ENCODE results near the gene SLC39A9. TPM values are rescaled to one million over a fixed set of nuclear protein-coding genes. Genes with fewer than 3 reads are reported as not detected.

The SLC39A9 gene
- total RNA-seq, 1 experiment from 2014 or later = 63.4 TPM

GRCh38 chr14:69485701-69486100 is 87.2 kb downstream of the SLC39A9 start:
- H3K27me3 ChIP-seq (ENCODE audit: control insufficient read depth, insufficient read depth, low read length) = peaks cover 2% of the 10 kb centered on the region; the same call in 1 of the 2 replicates
- ATAC-seq = no peak
- intact Hi-C loops (cut with micrococcal nuclease; ENCODE audit: unreplicated experiment) = no loop called here

GRCh38 chr14:69487226-69487625 is 88.7 kb downstream of the SLC39A9 start:
- Histone ChIP-seq H3K4me1 (ENCODE audit: control insufficient read depth, insufficient read depth, low read length) (no peaks in the 10 kb centered on the region), H3K27ac (ENCODE audit: low read length) (no peak overlapping the region), H3K27me3 (ENCODE audit: control insufficient read depth, insufficient read depth, low read length) (peaks cover 2% of the 10 kb centered on the region; the same call in 1 of the 2 replicates), H3K36me3 (ENCODE audit: control insufficient read depth, insufficient read depth, low read length) (no peaks in the 10 kb centered on the region), H3K9me3 (ENCODE audit: control insufficient read depth, insufficient read depth, low read depth, low read length) (no peaks in the 10 kb centered on the region), H3K4me3 (ENCODE audit: low read depth in 2 of 2, low read length in 2 of 2) (no peak overlapping the region)
- no peak for TF ChIP-seq REST (IDR thresholded peaks at IDR 0.05; ENCODE audit: insufficient read depth in 1 of 2, low read depth in 2 of 2, low read length in 1 of 2)
- TF ChIP-seq SIN3A (IDR thresholded peaks at IDR 0.05; ENCODE audit: borderline replicate concordance, insufficient read depth, low read depth, low read length) = no peak
- TF ChIP-seq TCF7L2 (IDR thresholded peaks at IDR 0.05; ENCODE audit: low read depth, low read length) = no peak
- TF ChIP-seq CTCF (IDR thresholded peaks at IDR 0.05) = no peak
- TF ChIP-seq POLR2AphosphoS5 (IDR thresholded peaks at IDR 0.05; ENCODE audit: low read depth, low read length) = no peak
- ATAC-seq (no peak), DNase-seq (ENCODE audit: low read depth, low spot score) (no peak)
- intact Hi-C loops (cut with micrococcal nuclease; ENCODE audit: unreplicated experiment) = no loop called here
- BruUV-seq (replicated peaks) = no TSS peak
- ChIA-PET POLR2A (interaction anchor here (0.6 kb wide), 1 partner anchor 103 kb away, joined by 3 read pairs; no protein-coding TSS in a partner anchor), CTCF (no interaction called here)
- in situ Hi-C loops (cut with HindIII; ENCODE audit: low pct_unique_long_range_greater_than_20kb, low sequenced_read_pairs) = no loop called here

More at GRCh38 chr14:69485701-69486100, 87.2 kb downstream of the SLC39A9 start:
- TF ChIP-seq TCF7L2 (IDR thresholded peaks at IDR 0.05; ENCODE audit: low read depth, low read length) (no peak), SIN3A (IDR thresholded peaks at IDR 0.05; ENCODE audit: borderline replicate concordance, insufficient read depth, low read depth, low read length) (no peak), REST (IDR thresholded peaks at IDR 0.05; ENCODE audit: insufficient read depth in 1 of 2, low read depth in 2 of 2, low read length in 1 of 2) (no peak), POLR2AphosphoS5 (IDR thresholded peaks at IDR 0.05; ENCODE audit: low read depth, low read length) (no peak), CTCF (IDR thresholded peaks at IDR 0.05) (no peak)
- H3K4me1 ChIP-seq (ENCODE audit: control insufficient read depth, insufficient read depth, low read length) = no peaks in the 10 kb centered on the region
- H3K4me3 ChIP-seq (ENCODE audit: low read depth in 2 of 2, low read length in 2 of 2) = no peak overlapping the region
- H3K9me3 ChIP-seq (ENCODE audit: control insufficient read depth, insufficient read depth, low read depth, low read length) = no peaks in the 10 kb centered on the region
- CTCF ChIA-PET = no interaction called here
- BruUV-seq (replicated peaks) = no TSS peak
- no peaks in the 10 kb centered on the region for H3K36me3 ChIP-seq (ENCODE audit: control insufficient read depth, insufficient read depth, low read length)
- H3K27ac ChIP-seq (ENCODE audit: low read length) = no peak overlapping the region
- POLR2A ChIA-PET = no interaction called here
- in situ Hi-C loops (cut with HindIII; ENCODE audit: low pct_unique_long_range_greater_than_20kb, low sequenced_read_pairs) = no loop called here
- no peak for DNase-seq (ENCODE audit: low read depth, low spot score)

Data from Panc1 (cell line).